HEK293 (cell line): ENCODE results near the gene CLCN3.

Experiments used
- EGR2 ChIP-seq: fragments of 450-650 bp; formaldehyde crosslinking; IDR thresholded peaks from 2 replicates; pipeline ENCODE4 v1.5.1; 2016; ENCODE audit warnings: low read depth, missing biosample characterization, missing genetic modification characterization
- HOXA7 ChIP-seq: sonication (generic); formaldehyde crosslinking; IDR thresholded peaks from 2 replicates; pipeline ENCODE4 v1.8.1; 2022; ENCODE audit warnings: missing genetic modification reagents, borderline replicate concordance
- KLF9 ChIP-seq: fragments of 450-650 bp; formaldehyde crosslinking; IDR thresholded peaks from 2 replicates; pipeline ENCODE4 v1.5.1; 2016; ENCODE audit warnings: missing biosample characterization, missing genetic modification characterization, low read depth
- MEIS1 ChIP-seq: sonication (generic); formaldehyde crosslinking; IDR thresholded peaks from 2 replicates; pipeline ENCODE4 v1.8.1; 2022; ENCODE audit warnings: missing genetic modification reagents, mild to moderate bottlenecking, borderline replicate concordance
- SP7 ChIP-seq: fragments of 450-650 bp; formaldehyde crosslinking; IDR thresholded peaks from 2 replicates; pipeline ENCODE4 v1.5.1; 2016; ENCODE audit warnings: missing biosample characterization, missing genetic modification characterization
- TCF7L2 ChIP-seq: IDR thresholded peaks from 2 replicates; pipeline ENCODE4 v1.6.1; 2011; ENCODE audit warnings: low read depth, mild to moderate bottlenecking, inconsistent platforms, low read length, moderate library complexity, borderline replicate concordance
- WT1 ChIP-seq: fragments of 450-650 bp; formaldehyde crosslinking; IDR thresholded peaks from 2 replicates; pipeline ENCODE4 v1.5.1; 2016; ENCODE audit warnings: missing biosample characterization, missing genetic modification characterization
- ZFHX2 ChIP-seq: fragments of 450-650 bp; formaldehyde crosslinking; conservative IDR thresholded peaks from 2 replicates; pipeline ENCODE4 v1.5.1; 2016; ENCODE audit warnings: missing biosample characterization, missing genetic modification characterization
- ZFP37 ChIP-seq: fragments of 450-650 bp; formaldehyde crosslinking; IDR thresholded peaks from 2 replicates; pipeline ENCODE4 v1.5.1; 2016; ENCODE audit warnings: missing biosample characterization, missing genetic modification characterization
- ZIC2 ChIP-seq: fragments of 450-650 bp; formaldehyde crosslinking; IDR thresholded peaks from 2 replicates; pipeline ENCODE4 v1.5.1; 2016; ENCODE audit warnings: missing biosample characterization, missing genetic modification characterization
- ZNF2 ChIP-seq: fragments of 450-650 bp; formaldehyde crosslinking; IDR thresholded peaks from 2 replicates; pipeline ENCODE4 v1.5.1; 2016; ENCODE audit warnings: missing biosample characterization, missing genetic modification characterization
- ZNF23 ChIP-seq: fragments of 450-650 bp; formaldehyde crosslinking; IDR thresholded peaks from 2 replicates; pipeline ENCODE4 v1.5.1; 2016; ENCODE audit warnings: missing biosample characterization, missing genetic modification characterization, borderline replicate concordance
- ZNF335 ChIP-seq: fragments of 450-650 bp; formaldehyde crosslinking; conservative IDR thresholded peaks from 2 replicates; pipeline ENCODE4 v1.5.1; 2016; ENCODE audit warnings: missing biosample characterization, missing genetic modification characterization
- ZNF555 ChIP-seq: fragments of 450-650 bp; formaldehyde crosslinking; conservative IDR thresholded peaks from 2 replicates; pipeline ENCODE4 v1.5.1; 2017; ENCODE audit warnings: missing biosample characterization, mild to moderate bottlenecking, missing genetic modification characterization, inconsistent platforms
- ZNF670 ChIP-seq: fragments of 450-650 bp; formaldehyde crosslinking; IDR thresholded peaks from 2 replicates; pipeline ENCODE4 v1.5.1; 2016; ENCODE audit warnings: missing biosample characterization, missing genetic modification characterization, low read depth
- ZNF701 ChIP-seq: fragments of 450-650 bp; formaldehyde crosslinking; IDR thresholded peaks from 2 replicates; pipeline ENCODE4 v1.5.1; 2016; ENCODE audit warnings: missing biosample characterization, missing genetic modification characterization
- ZNF785 ChIP-seq: fragments of 450-650 bp; formaldehyde crosslinking; IDR thresholded peaks from 2 replicates; pipeline ENCODE4 v1.5.1; 2016; ENCODE audit warnings: missing biosample characterization, missing genetic modification characterization
- ZNF843 ChIP-seq: fragments of 450-650 bp; formaldehyde crosslinking; IDR thresholded peaks from 2 replicates; pipeline ENCODE4 v1.5.1; 2016; ENCODE audit warnings: missing biosample characterization, missing genetic modification characterization
- ZSCAN16 ChIP-seq: fragments of 450-650 bp; formaldehyde crosslinking; IDR thresholded peaks from 2 replicates; pipeline ENCODE4 v1.5.1; 2016; ENCODE audit warnings: missing biosample characterization, missing genetic modification characterization
- ZSCAN23 ChIP-seq: fragments of 450-650 bp; formaldehyde crosslinking; IDR thresholded peaks from 2 replicates; pipeline ENCODE4 v1.5.1; 2016; ENCODE audit warnings: missing biosample characterization, missing genetic modification characterization
- TF ChIP-seq, protein P1 (sequence below): fragments of 450-650 bp; formaldehyde crosslinking; IDR thresholded peaks from 2 replicates; pipeline ENCODE4 v1.5.1; 2017; ENCODE audit warnings: missing biosample characterization, missing genetic modification characterization
- TF ChIP-seq, protein P2 (sequence below): fragments of 450-650 bp; formaldehyde crosslinking; IDR thresholded peaks from 2 replicates; pipeline ENCODE4 v1.5.1; 2016; ENCODE audit warnings: missing biosample characterization, missing genetic modification characterization
- TF ChIP-seq, protein P3 (sequence below): fragments of 450-650 bp; formaldehyde crosslinking; IDR thresholded peaks from 2 replicates; pipeline ENCODE4 v1.5.1; 2016; ENCODE audit warnings: missing biosample characterization, missing genetic modification characterization
- TF ChIP-seq, protein P4 (sequence below): fragments of 450-650 bp; formaldehyde crosslinking; IDR thresholded peaks from 2 replicates; pipeline ENCODE4 v1.5.1; 2016; ENCODE audit warnings: missing biosample characterization, missing genetic modification characterization, borderline replicate concordance
- TF ChIP-seq, protein P5 (sequence below): fragments of 450-650 bp; formaldehyde crosslinking; IDR thresholded peaks from 2 replicates; pipeline ENCODE4 v1.5.1; 2016; ENCODE audit warnings: missing biosample characterization, missing genetic modification characterization
- TF ChIP-seq, protein P6 (sequence below): fragments of 450-650 bp; formaldehyde crosslinking; IDR thresholded peaks from 2 replicates; pipeline ENCODE4 v1.5.1; 2017; ENCODE audit warnings: missing biosample characterization, missing genetic modification characterization
- TF ChIP-seq, protein P7 (sequence below): fragments of 450-650 bp; formaldehyde crosslinking; IDR thresholded peaks from 2 replicates; pipeline ENCODE4 v1.5.1; 2016; ENCODE audit warnings: missing biosample characterization, missing genetic modification characterization, low read depth

Gene CLCN3

DNA sequence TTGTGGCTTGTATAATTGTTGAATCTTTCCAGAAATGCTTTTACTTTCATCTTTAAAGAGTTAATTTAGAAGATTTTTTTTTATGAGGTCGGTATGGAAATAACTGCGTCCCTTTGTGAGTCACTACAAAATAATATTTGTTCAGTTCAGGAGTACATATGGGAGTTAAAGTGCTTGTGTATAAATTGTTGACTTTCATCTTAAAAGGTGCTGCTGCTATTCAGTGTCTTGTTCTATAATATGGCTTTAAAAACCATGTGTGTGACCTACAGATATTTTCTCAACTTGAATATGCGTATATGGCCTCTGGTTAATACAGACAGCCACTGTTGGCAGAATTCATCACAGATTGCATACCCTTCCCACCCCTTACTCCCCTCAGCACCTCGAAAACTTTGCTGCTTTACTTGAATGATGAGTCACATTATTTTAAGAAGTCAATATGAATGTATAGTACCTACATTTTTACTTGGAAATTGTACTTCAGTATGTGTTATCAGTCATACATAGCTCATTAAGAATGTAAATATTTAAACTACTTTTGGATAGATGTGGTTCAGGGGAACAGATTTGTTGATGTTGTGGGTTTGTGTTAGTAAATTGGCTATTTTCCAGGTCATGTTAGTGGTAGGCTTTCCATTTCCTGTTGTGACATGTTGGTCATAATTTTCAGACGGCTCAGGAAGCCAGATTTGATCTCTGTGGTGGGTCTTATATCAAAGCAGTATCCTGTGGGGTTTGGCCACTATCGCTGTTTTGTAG lies 1.5 kb downstream of the CLCN3 start (continued):
- TF ChIP-seq, protein P1, sequence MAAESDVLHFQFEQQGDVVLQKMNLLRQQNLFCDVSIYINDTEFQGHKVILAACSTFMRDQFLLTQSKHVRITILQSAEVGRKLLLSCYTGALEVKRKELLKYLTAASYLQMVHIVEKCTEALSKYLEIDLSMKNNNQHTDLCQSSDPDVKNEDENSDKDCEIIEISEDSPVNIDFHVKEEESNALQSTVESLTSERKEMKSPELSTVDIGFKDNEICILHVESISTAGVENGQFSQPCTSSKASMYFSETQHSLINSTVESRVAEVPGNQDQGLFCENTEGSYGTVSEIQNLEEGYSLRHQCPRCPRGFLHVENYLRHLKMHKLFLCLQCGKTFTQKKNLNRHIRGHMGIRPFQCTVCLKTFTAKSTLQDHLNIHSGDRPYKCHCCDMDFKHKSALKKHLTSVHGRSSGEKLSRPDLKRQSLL (tag by site-specific recombination): no peak
- TF ChIP-seq, protein P2, sequence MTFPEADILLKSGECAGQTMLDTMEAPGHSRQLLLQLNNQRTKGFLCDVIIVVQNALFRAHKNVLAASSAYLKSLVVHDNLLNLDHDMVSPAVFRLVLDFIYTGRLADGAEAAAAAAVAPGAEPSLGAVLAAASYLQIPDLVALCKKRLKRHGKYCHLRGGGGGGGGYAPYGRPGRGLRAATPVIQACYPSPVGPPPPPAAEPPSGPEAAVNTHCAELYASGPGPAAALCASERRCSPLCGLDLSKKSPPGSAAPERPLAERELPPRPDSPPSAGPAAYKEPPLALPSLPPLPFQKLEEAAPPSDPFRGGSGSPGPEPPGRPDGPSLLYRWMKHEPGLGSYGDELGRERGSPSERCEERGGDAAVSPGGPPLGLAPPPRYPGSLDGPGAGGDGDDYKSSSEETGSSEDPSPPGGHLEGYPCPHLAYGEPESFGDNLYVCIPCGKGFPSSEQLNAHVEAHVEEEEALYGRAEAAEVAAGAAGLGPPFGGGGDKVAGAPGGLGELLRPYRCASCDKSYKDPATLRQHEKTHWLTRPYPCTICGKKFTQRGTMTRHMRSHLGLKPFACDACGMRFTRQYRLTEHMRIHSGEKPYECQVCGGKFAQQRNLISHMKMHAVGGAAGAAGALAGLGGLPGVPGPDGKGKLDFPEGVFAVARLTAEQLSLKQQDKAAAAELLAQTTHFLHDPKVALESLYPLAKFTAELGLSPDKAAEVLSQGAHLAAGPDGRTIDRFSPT (tag by site-specific recombination): no peak
- no peak for TF ChIP-seq EGR2 (tag by site-specific recombination)
- TF ChIP-seq, protein P3, sequence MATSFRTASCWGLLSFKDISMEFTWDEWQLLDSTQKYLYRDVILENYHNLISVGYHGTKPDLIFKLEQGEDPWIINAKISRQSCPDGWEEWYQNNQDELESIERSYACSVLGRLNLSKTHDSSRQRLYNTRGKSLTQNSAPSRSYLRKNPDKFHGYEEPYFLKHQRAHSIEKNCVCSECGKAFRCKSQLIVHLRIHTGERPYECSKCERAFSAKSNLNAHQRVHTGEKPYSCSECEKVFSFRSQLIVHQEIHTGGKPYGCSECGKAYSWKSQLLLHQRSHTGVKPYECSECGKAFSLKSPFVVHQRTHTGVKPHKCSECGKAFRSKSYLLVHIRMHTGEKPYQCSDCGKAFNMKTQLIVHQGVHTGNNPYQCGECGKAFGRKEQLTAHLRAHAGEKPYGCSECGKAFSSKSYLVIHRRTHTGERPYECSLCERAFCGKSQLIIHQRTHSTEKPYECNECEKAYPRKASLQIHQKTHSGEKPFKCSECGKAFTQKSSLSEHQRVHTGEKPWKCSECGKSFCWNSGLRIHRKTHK: no peak
- TF ChIP-seq ZSCAN16: no peak
- TF ChIP-seq HOXA7: no peak
- TF ChIP-seq TCF7L2: peak; percentile 38; the same call in 1 of the 2 replicates
- TF ChIP-seq ZNF335: peak; percentile 33; the same call in 1 of the 2 replicates
- TF ChIP-seq ZFHX2: no peak
- TF ChIP-seq ZNF701 (tag by site-specific recombination): no peak
- TF ChIP-seq WT1 (tag by site-specific recombination): peak; percentile 86
- TF ChIP-seq, protein P4, sequence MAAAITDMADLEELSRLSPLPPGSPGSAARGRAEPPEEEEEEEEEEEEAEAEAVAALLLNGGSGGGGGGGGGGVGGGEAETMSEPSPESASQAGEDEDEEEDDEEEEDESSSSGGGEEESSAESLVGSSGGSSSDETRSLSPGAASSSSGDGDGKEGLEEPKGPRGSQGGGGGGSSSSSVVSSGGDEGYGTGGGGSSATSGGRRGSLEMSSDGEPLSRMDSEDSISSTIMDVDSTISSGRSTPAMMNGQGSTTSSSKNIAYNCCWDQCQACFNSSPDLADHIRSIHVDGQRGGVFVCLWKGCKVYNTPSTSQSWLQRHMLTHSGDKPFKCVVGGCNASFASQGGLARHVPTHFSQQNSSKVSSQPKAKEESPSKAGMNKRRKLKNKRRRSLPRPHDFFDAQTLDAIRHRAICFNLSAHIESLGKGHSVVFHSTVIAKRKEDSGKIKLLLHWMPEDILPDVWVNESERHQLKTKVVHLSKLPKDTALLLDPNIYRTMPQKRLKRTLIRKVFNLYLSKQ (tag by site-specific recombination): no peak
- no peak for TF ChIP-seq MEIS1 (CRISPR knock-in tag)
- TF ChIP-seq, protein P5, sequence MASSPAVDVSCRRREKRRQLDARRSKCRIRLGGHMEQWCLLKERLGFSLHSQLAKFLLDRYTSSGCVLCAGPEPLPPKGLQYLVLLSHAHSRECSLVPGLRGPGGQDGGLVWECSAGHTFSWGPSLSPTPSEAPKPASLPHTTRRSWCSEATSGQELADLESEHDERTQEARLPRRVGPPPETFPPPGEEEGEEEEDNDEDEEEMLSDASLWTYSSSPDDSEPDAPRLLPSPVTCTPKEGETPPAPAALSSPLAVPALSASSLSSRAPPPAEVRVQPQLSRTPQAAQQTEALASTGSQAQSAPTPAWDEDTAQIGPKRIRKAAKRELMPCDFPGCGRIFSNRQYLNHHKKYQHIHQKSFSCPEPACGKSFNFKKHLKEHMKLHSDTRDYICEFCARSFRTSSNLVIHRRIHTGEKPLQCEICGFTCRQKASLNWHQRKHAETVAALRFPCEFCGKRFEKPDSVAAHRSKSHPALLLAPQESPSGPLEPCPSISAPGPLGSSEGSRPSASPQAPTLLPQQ (tag by site-specific recombination): no peak
- TF ChIP-seq ZIC2 (tag by site-specific recombination): peak; percentile 47
- TF ChIP-seq, protein P6, sequence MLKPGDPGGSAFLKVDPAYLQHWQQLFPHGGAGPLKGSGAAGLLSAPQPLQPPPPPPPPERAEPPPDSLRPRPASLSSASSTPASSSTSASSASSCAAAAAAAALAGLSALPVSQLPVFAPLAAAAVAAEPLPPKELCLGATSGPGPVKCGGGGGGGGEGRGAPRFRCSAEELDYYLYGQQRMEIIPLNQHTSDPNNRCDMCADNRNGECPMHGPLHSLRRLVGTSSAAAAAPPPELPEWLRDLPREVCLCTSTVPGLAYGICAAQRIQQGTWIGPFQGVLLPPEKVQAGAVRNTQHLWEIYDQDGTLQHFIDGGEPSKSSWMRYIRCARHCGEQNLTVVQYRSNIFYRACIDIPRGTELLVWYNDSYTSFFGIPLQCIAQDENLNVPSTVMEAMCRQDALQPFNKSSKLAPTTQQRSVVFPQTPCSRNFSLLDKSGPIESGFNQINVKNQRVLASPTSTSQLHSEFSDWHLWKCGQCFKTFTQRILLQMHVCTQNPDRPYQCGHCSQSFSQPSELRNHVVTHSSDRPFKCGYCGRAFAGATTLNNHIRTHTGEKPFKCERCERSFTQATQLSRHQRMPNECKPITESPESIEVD (tag by site-specific recombination): peak; percentile 42
- TF ChIP-seq, protein P7, sequence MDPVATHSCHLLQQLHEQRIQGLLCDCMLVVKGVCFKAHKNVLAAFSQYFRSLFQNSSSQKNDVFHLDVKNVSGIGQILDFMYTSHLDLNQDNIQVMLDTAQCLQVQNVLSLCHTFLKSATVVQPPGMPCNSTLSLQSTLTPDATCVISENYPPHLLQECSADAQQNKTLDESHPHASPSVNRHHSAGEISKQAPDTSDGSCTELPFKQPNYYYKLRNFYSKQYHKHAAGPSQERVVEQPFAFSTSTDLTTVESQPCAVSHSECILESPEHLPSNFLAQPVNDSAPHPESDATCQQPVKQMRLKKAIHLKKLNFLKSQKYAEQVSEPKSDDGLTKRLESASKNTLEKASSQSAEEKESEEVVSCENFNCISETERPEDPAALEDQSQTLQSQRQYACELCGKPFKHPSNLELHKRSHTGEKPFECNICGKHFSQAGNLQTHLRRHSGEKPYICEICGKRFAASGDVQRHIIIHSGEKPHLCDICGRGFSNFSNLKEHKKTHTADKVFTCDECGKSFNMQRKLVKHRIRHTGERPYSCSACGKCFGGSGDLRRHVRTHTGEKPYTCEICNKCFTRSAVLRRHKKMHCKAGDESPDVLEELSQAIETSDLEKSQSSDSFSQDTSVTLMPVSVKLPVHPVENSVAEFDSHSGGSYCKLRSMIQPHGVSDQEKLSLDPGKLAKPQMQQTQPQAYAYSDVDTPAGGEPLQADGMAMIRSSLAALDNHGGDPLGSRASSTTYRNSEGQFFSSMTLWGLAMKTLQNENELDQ (tag by site-specific recombination): no peak
- no peak for TF ChIP-seq ZFP37 (tag by site-specific recombination)
- TF ChIP-seq ZNF670: no peak
- TF ChIP-seq ZSCAN23 (tag by site-specific recombination): no peak
- TF ChIP-seq ZNF555 (tag by site-specific recombination): no peak
- TF ChIP-seq KLF9 (tag by site-specific recombination): no peak
- TF ChIP-seq ZNF23 (tag by site-specific recombination): no peak
- TF ChIP-seq ZNF2 (tag by site-specific recombination): peak; percentile 34; the same call in 1 of the 2 replicates
- no peak for TF ChIP-seq ZNF843 (tag by site-specific recombination)
- TF ChIP-seq ZNF785 (tag by site-specific recombination): no peak
- TF ChIP-seq SP7 (tag by site-specific recombination): peak; percentile 16; the same call in 1 of the 2 replicates
